ENCODE data around the gene TAGLN2.

DNA sequence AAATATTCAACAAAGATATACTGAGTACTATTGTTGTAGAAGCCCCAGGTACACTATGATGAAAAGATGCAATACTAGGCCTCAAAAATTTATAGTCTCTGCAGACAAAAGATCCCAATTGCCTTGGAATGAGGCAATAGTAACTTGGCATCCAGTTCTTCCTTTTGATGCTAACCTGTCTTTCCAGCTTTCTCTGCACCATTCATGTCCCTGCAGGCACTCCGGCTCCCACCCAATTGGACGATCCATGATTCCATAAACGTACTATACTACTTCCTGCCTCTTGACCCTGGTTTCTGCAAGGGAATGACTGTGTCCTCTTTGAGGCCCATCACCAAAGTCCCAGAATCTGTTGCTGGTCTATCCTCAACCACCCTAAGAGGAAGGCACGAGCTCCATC is 8.0 kb upstream of the TAGLN2 start:
- TF ChIP-seq CTCF (IDR thresholded peaks at IDR 0.05) (no peak), POLR2A (IDR thresholded peaks at IDR 0.05) (no peak)

Measured in prostate gland (tissue), 2 donors.